ENCODE results near the gene FAM98B. TPM values are rescaled to one million over a fixed set of nuclear protein-coding genes. Genes with fewer than 3 reads are reported as not detected.

The FAM98B gene
- total RNA-seq, 2 experiments from 2014 or later = 51.0 to 61.8 TPM

- Mint-ChIP-seq H3K36me3 (ENCODE audit: low read depth) (peaks cover 77% of the 10 kb centered on the region), H3K4me1 (ENCODE audit: low read depth) (peaks cover 38% of the 10 kb centered on the region), H3K4me3 (no peak overlapping the region), H3K27me3 (no peaks in the 10 kb centered on the region), H3K9me3 (no peaks in the 10 kb centered on the region), H3K27ac (peak overlapping the region; percentile 93)
- ChIA-PET CTCF (interaction anchor here (0.8 to 7.3 kb wide), 9 partner anchors 8 to 191 kb away, joined by 3 to 46 read pairs (median 4); no protein-coding TSS in a partner anchor), POLR2A (interaction anchor here (0.8 to 2.4 kb wide), 6 partner anchors 8 to 189 kb away, joined by 3 to 9 read pairs (median 4); no protein-coding TSS in a partner anchor)
- DNase-seq = no peak
- intact Hi-C loops (cut with micrococcal nuclease) = no loop called here
- no peak for ATAC-seq
- no peak for TF ChIP-seq CTCF (IDR thresholded peaks at IDR 0.05)
Measured at GRCh38 chr15:38506997-38507396, 53.1 kb downstream of the FAM98B start.

GRCh38 chr15:38507570-38507969 lies 53.6 kb downstream of the FAM98B start:
- ATAC-seq (no peak), DNase-seq (no peak)
- POLR2A ChIA-PET = interaction anchor here (1.0 to 2.4 kb wide), 5 partner anchors 9 to 178 kb away, joined by 3 to 9 read pairs (median 4); no protein-coding TSS in a partner anchor
- no peak overlapping the region for H3K4me3 Mint-ChIP-seq
- H3K4me1 Mint-ChIP-seq (ENCODE audit: low read depth) = peaks cover 38% of the 10 kb centered on the region
- H3K27me3 Mint-ChIP-seq = no peaks in the 10 kb centered on the region
- H3K27ac Mint-ChIP-seq = peak overlapping the region; percentile 93
- TF ChIP-seq CTCF (IDR thresholded peaks at IDR 0.05) = no peak
- CTCF ChIA-PET = interaction anchor here (0.8 to 7.3 kb wide), 7 partner anchors 8 to 190 kb away, joined by 3 to 46 read pairs (median 4); no protein-coding TSS in a partner anchor
- H3K36me3 Mint-ChIP-seq (ENCODE audit: low read depth) = peaks cover 76% of the 10 kb centered on the region
- no peaks in the 10 kb centered on the region for H3K9me3 Mint-ChIP-seq
- intact Hi-C loops (cut with micrococcal nuclease) = no loop called here

- DNase-seq = peak; percentile 33
- intact Hi-C loops (cut with micrococcal nuclease) = no loop called here
- no peaks in the 10 kb centered on the region for H3K9me3 Mint-ChIP-seq
- peaks cover 38% of the 10 kb centered on the region for H3K4me1 Mint-ChIP-seq (ENCODE audit: low read depth)
- CTCF ChIA-PET = interaction anchor here (1.0 to 7.3 kb wide), 7 partner anchors 10 to 189 kb away, joined by 3 to 46 read pairs (median 5); partner anchors contain the start of gene RASGRP1
- H3K36me3 Mint-ChIP-seq (ENCODE audit: low read depth) = peaks cover 74% of the 10 kb centered on the region
- peak; percentile 78 for ATAC-seq
- peak overlapping the region; percentile 93 for H3K27ac Mint-ChIP-seq
- no peak overlapping the region for H3K4me3 Mint-ChIP-seq
- TF ChIP-seq CTCF (IDR thresholded peaks at IDR 0.05) = no peak
- POLR2A ChIA-PET = interaction anchor here (0.6 to 2.4 kb wide), 5 partner anchors 10 to 189 kb away, joined by 3 to 9 read pairs (median 4); no protein-coding TSS in a partner anchor
- H3K27me3 Mint-ChIP-seq = no peaks in the 10 kb centered on the region
Measured at GRCh38 chr15:38508647-38509046, 54.7 kb downstream of the FAM98B start.

GRCh38 chr15:38509152-38509551 lies 55.2 kb downstream of the FAM98B start:
- Mint-ChIP-seq H3K9me3 (no peaks in the 10 kb centered on the region), H3K27ac (peak overlapping the region; percentile 93), H3K4me1 (ENCODE audit: low read depth) (peaks cover 38% of the 10 kb centered on the region), H3K27me3 (no peaks in the 10 kb centered on the region), H3K4me3 (no peak overlapping the region), H3K36me3 (ENCODE audit: low read depth) (peaks cover 78% of the 10 kb centered on the region)
- DNase-seq (no peak), ATAC-seq (peak; percentile 15)
- intact Hi-C loops (cut with micrococcal nuclease) = no loop called here
- TF ChIP-seq CTCF (IDR thresholded peaks at IDR 0.05) = no peak
- CTCF ChIA-PET = interaction anchor here (1.0 to 4.2 kb wide), 8 partner anchors 10 to 190 kb away, joined by 3 to 44 read pairs (median 7); partner anchors contain the start of gene RASGRP1
- POLR2A ChIA-PET = interaction anchor here (0.7 to 1.6 kb wide), 5 partner anchors 14 to 180 kb away, joined by 3 to 5 read pairs (median 4); no protein-coding TSS in a partner anchor

GRCh38 chr15:38512901-38513300 lies 59.0 kb downstream of the FAM98B start:
- H3K9me3 Mint-ChIP-seq = no peaks in the 10 kb centered on the region
- peak overlapping the region; percentile 53 for H3K27ac Mint-ChIP-seq
- TF ChIP-seq CTCF (IDR thresholded peaks at IDR 0.05) = no peak
- POLR2A ChIA-PET = interaction anchor here (1.1 to 2.5 kb wide), 3 partner anchors 8 to 184 kb away, joined by 3 to 10 read pairs (median 4); no protein-coding TSS in a partner anchor
- H3K4me3 Mint-ChIP-seq = no peak overlapping the region
- DNase-seq (no peak), ATAC-seq (no peak)
- CTCF ChIA-PET = interaction anchor here (0.8 to 4.2 kb wide), 6 partner anchors 14 to 187 kb away, joined by 3 to 44 read pairs (median 5); no protein-coding TSS in a partner anchor
- H3K4me1 Mint-ChIP-seq (ENCODE audit: low read depth) = peaks cover 44% of the 10 kb centered on the region
- intact Hi-C loops (cut with micrococcal nuclease) = no loop called here
- peaks cover 76% of the 10 kb centered on the region for H3K36me3 Mint-ChIP-seq (ENCODE audit: low read depth)
- no peaks in the 10 kb centered on the region for H3K27me3 Mint-ChIP-seq
